H9 (cell line): Measurements from ENCODE around the gene TMEM132D. TPM values are rescaled to one million over a fixed set of nuclear protein-coding genes. Genes with fewer than 3 reads are reported as not detected.

ENCODE experiments used
- DNase-seq: peaks from one replicate; pipeline ENCODE4 v3.0.0-alpha.2; 2017
- H2AFZ ChIP-seq: one replicate; pipeline ENCODE4 v1.6.1; 2013; ENCODE audit warnings: mild to moderate bottlenecking, low read length, control low read depth, moderate library complexity
- H2AK5ac ChIP-seq: 2 replicates; pipeline ENCODE4 v1.6.1; 2013; ENCODE audit warnings: low read length, control low read depth, mixed read lengths; ENCODE audit not compliant: insufficient read length
- H2BK120ac ChIP-seq: one replicate; pipeline ENCODE4 v1.6.1; 2013; ENCODE audit warnings: low read depth, mild to moderate bottlenecking, low read length, control low read depth, inconsistent platforms; ENCODE audit not compliant: poor library complexity, severe bottlenecking
- H2BK12ac ChIP-seq: 2 replicates; pipeline ENCODE4 v1.6.1; 2013; ENCODE audit warnings: low read length, control low read depth, mixed read lengths, low read depth; ENCODE audit not compliant: insufficient read length
- H2BK15ac ChIP-seq: 2 replicates; pipeline ENCODE4 v1.6.1; 2013; ENCODE audit warnings: low read depth, low read length, control low read depth
- H2BK20ac ChIP-seq: one replicate; pipeline ENCODE4 v1.6.1; 2013; ENCODE audit warnings: low read depth, mild to moderate bottlenecking, low read length, control low read depth, inconsistent platforms; ENCODE audit not compliant: poor library complexity, severe bottlenecking
- H2BK5ac ChIP-seq: 2 replicates; pipeline ENCODE4 v1.6.1; 2013; ENCODE audit warnings: low read length, control low read depth, mixed read lengths; ENCODE audit not compliant: insufficient read length
- H3K14ac ChIP-seq: 2 replicates; pipeline ENCODE4 v1.6.1; 2013; ENCODE audit warnings: low read length, control low read depth; ENCODE audit not compliant: insufficient read depth
- H3K18ac ChIP-seq: 2 replicates; pipeline ENCODE4 v1.6.1; 2013; ENCODE audit warnings: low read depth, mild to moderate bottlenecking, mixed read lengths, low read length, control low read depth; ENCODE audit not compliant: insufficient read length
- H3K23ac ChIP-seq: 2 replicates; pipeline ENCODE4 v1.6.1; 2013; ENCODE audit warnings: low read length, control low read depth, mixed read lengths, low read depth; ENCODE audit not compliant: insufficient read length
- H3K23me2 ChIP-seq: 2 replicates; pipeline ENCODE4 v1.6.1; 2013; ENCODE audit warnings: low read depth, mild to moderate bottlenecking, mixed read lengths, low read length, control low read depth; ENCODE audit not compliant: insufficient read length, poor library complexity, severe bottlenecking
- H3K27ac ChIP-seq: 2 replicates; pipeline ENCODE4 v1.5.1; 2013; ENCODE audit warnings: low read length, control low read depth, mixed read lengths, low read depth; ENCODE audit not compliant: insufficient read length
- H3K27me3 ChIP-seq: 2 replicates; pipeline ENCODE4 v1.6.1; 2013; ENCODE audit warnings: low read length, control low read depth, inconsistent platforms; ENCODE audit not compliant: insufficient read depth
- H3K4ac ChIP-seq: 2 replicates; pipeline ENCODE4 v1.6.1; 2013; ENCODE audit warnings: low read depth, mild to moderate bottlenecking, control low read depth, inconsistent platforms, low read length, moderate library complexity
- H3K4me1 ChIP-seq: 2 replicates; pipeline ENCODE4 v1.6.1; 2013; ENCODE audit warnings: low read length, control low read depth, inconsistent platforms; ENCODE audit not compliant: insufficient read depth
- H3K4me2 ChIP-seq: 2 replicates; pipeline ENCODE4 v1.6.1; 2013; ENCODE audit warnings: low read length, control low read depth, mixed read lengths; ENCODE audit not compliant: insufficient read length, insufficient read depth
- H3K56ac ChIP-seq: 2 replicates; pipeline ENCODE4 v1.6.1; 2013; ENCODE audit warnings: low read depth, mild to moderate bottlenecking, mixed read lengths, low read length, control low read depth; ENCODE audit not compliant: insufficient read length
- H3K79me1 ChIP-seq: 2 replicates; pipeline ENCODE4 v1.6.1; 2013; ENCODE audit warnings: low read depth, mild to moderate bottlenecking, moderate library complexity, low read length, control low read depth, inconsistent platforms; ENCODE audit not compliant: insufficient read depth, poor library complexity, severe bottlenecking
- H3K79me2 ChIP-seq: 2 replicates; pipeline ENCODE4 v1.6.1; 2013; ENCODE audit warnings: low read length, control low read depth, inconsistent platforms; ENCODE audit not compliant: insufficient read depth
- H3K9ac ChIP-seq: 2 replicates; pipeline ENCODE4 v1.6.1; 2013; ENCODE audit warnings: low read length, control low read depth, mixed read lengths; ENCODE audit not compliant: insufficient read length; ENCODE audit errors: extremely low read depth
- H3K9me3 ChIP-seq: one replicate; pipeline ENCODE4 v1.6.1; 2013; ENCODE audit warnings: low read depth, low read length, inconsistent platforms; ENCODE audit not compliant: control insufficient read depth
- H3T11ph ChIP-seq: one replicate; pipeline ENCODE4 v1.6.1; 2013; ENCODE audit warnings: mild to moderate bottlenecking, low read length, control low read depth, inconsistent platforms
- H4K20me1 ChIP-seq: one replicate; pipeline ENCODE4 v1.6.1; 2013; ENCODE audit not compliant: control insufficient read depth, insufficient read length, insufficient read depth
- H4K5ac ChIP-seq: 2 replicates; pipeline ENCODE4 v1.6.1; 2013; ENCODE audit warnings: low read depth, mild to moderate bottlenecking, mixed read lengths, low read length, control low read depth; ENCODE audit not compliant: insufficient read length
- H4K8ac ChIP-seq: replicated peaks from 2 replicates; pipeline ENCODE4 v1.6.1; 2013; ENCODE audit warnings: low read length, control low read depth, mixed read lengths, low read depth; ENCODE audit not compliant: insufficient read length
- H4K91ac ChIP-seq: 2 replicates; pipeline ENCODE4 v1.6.1; 2013; ENCODE audit warnings: low read depth, mild to moderate bottlenecking, moderate library complexity, mixed read lengths, low read length, control low read depth; ENCODE audit not compliant: insufficient read length
- H3K27ac Mint-ChIP-seq, 3 experiments: 2 replicates in 2 of 3; 3 replicates in 1 of 3; pipeline ENCODE4 v1.8.0; 2020 to 2021; ENCODE audit warnings: mixed read lengths in 3 of 3, mild to moderate bottlenecking in 1 of 3, moderate library complexity in 1 of 3
- H3K27me3 Mint-ChIP-seq: 2 replicates; pipeline ENCODE4 v1.8.0; 2021; ENCODE audit warnings: low read depth, mild to moderate bottlenecking, moderate library complexity, mixed read lengths
- H3K36me3 Mint-ChIP-seq, 3 experiments: 2 replicates in 2 of 3; 3 replicates in 1 of 3; pipeline ENCODE4 v1.8.0; 2020 to 2021; ENCODE audit warnings: low read depth in 3 of 3, mixed read lengths in 3 of 3; ENCODE audit not compliant: insufficient read depth in 1 of 3
- H3K4me1 Mint-ChIP-seq, 2 experiments: 2 replicates each; pipeline ENCODE4 v1.8.0; 2020; ENCODE audit warnings: mixed read lengths in 2 of 2
- H3K4me3 Mint-ChIP-seq, 2 experiments: 2 replicates in 1 of 2; 3 replicates in 1 of 2; pipeline ENCODE4 v1.8.0; 2020 to 2021; ENCODE audit warnings: mild to moderate bottlenecking in 2 of 2, mixed read lengths in 2 of 2, moderate library complexity in 1 of 2
- H3K9me3 Mint-ChIP-seq, 2 experiments: 2 replicates in 1 of 2; 3 replicates in 1 of 2; pipeline ENCODE4 v1.8.0; 2020; ENCODE audit warnings: mild to moderate bottlenecking in 2 of 2, mixed read lengths in 2 of 2, moderate library complexity in 1 of 2
- CTCF ChIP-seq: fragments of 200-600 bp; sonication (generic); conservative IDR thresholded peaks from 3 replicates; pipeline ENCODE4 v1.8.0; 2021; ENCODE audit warnings: antibody characterized with exemption, mild to moderate bottlenecking
- total RNA-seq: library from RNA; stranded (reverse); gene quantifications from 2 replicates; pipeline ENCODE4 v1.2.1, GENCODE V29; 2021

Gene TMEM132D
- total RNA-seq, 1 experiment from 2014 or later = 6.1 TPM

GRCh38 chr12:129790930-129791329 lies 112.9 kb downstream of the TMEM132D start:
- Histone ChIP-seq H2BK12ac (no peak overlapping the region), H3K79me2 (peaks cover 2% of the 10 kb centered on the region; the same call in 1 of the 2 replicates), H2BK120ac (no peak overlapping the region), H4K20me1 (no peaks in the 10 kb centered on the region), H3K23me2 (no peaks in the 10 kb centered on the region), H2BK5ac (no peak overlapping the region), H3K9me3 (no peaks in the 10 kb centered on the region), H2BK20ac (no peak overlapping the region), H3K14ac (no peak overlapping the region), H3K9ac (no peak overlapping the region), H3K18ac (no peak overlapping the region), H4K5ac (no peak overlapping the region), H3K4me2 (no peak overlapping the region), H2AFZ (no peak overlapping the region), H4K8ac (no peak overlapping the region), H3T11ph (no peak overlapping the region), H2AK5ac (no peak overlapping the region), H2BK15ac (no peak overlapping the region), H3K27me3 (no peaks in the 10 kb centered on the region), H3K27ac (no peak overlapping the region), H3K79me1 (no peaks in the 10 kb centered on the region), H3K4me1 (no peaks in the 10 kb centered on the region; the same call in 1 of the 2 replicates), H4K91ac (no peak overlapping the region), H3K4ac (no peak overlapping the region), H3K23ac (no peak overlapping the region), H3K56ac (no peak overlapping the region)
- Mint-ChIP-seq H3K4me3 (peak overlapping the region in 1 of 2 experiments; percentile 20; a peak in 1 of 5 replicates), H3K36me3 (peaks cover 5 to 29% (median 12%) of the 10 kb centered on the region in 3 experiments; a peak in 6 of 7 replicates), H3K27me3 (peaks cover 1% of the 10 kb centered on the region; the same call in 1 of the 2 replicates), H3K27ac (peak overlapping the region in 1 of 3 experiments; percentile 49; a peak in 1 of 7 replicates), H3K4me1 (peaks cover 47 to 48% of the 10 kb centered on the region in 2 experiments), H3K9me3 (peaks cover 3 to 28% of the 10 kb centered on the region in 2 experiments)
- DNase-seq = no peak
- no peak for TF ChIP-seq CTCF
